GM18858 (cell line): ENCODE data around the gene GDPGP1.

ENCODE experiments used
- ATAC-seq: cut with Tn5 transposase; IDR thresholded peaks from one replicate; pipeline ENCODE4 v1.9.1; 2021; ENCODE audit not compliant: unreplicated experiment

Gene GDPGP1

DNA sequence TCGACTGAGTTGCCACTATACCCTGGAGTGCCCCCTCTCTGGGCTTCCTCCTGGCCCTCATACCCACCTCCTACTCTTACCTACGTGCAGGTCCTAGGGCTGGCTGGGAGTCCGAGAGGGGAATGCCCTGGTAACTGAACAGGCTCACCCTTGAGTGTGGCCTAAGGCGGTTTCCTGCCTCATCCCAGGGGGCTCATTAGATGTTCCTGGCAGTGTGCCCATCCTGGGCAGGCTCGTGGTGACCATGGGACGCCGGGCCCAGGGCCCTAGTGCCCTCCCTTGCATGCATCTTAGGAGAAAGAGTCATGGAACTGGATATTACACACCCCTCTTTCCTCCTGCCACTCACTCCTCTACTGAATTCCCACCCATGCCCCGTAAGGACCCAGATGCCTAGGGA is 30.1 kb upstream of the GDPGP1 start:
- no peak for ATAC-seq

- no peak for ATAC-seq
Measured at GRCh38 chr15:90205050-90205848, 28.8 kb upstream of the GDPGP1 start.

GRCh38 chr15:90205886-90206285 is 28.1 kb upstream of the GDPGP1 start:
- ATAC-seq = no peak

GRCh38 chr15:90207252-90207651 is 26.8 kb upstream of the GDPGP1 start:
- no peak for ATAC-seq

GRCh38 chr15:90208356-90208755 is 25.7 kb upstream of the GDPGP1 start:
- no peak for ATAC-seq

- ATAC-seq = peak; percentile 67
Measured at GRCh38 chr15:90209591-90209990, 24.4 kb upstream of the GDPGP1 start.

DNA sequence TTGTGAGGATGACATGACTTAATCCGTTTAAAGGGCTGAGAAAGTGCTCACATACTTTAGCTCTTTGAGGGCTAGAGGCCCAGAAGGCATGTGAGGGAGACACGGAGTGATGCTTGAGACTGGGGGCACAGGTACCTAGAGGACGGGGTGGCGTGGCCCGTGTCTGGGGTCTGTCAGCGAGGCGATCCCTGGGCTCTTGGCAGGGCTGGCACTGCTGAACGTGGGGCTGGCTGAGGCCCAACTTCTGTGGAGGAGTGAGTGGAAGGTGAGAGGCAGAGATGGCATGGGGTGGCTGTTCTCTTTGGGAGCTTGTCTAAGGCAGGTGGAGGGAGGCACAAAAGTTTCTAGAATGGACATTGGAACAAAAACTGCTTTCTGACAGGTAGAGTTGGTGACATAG is 23.4 kb upstream of the GDPGP1 start:
- ATAC-seq = no peak

GRCh38 chr15:90211009-90211408 is 23.0 kb upstream of the GDPGP1 start:
- ATAC-seq = no peak

DNA sequence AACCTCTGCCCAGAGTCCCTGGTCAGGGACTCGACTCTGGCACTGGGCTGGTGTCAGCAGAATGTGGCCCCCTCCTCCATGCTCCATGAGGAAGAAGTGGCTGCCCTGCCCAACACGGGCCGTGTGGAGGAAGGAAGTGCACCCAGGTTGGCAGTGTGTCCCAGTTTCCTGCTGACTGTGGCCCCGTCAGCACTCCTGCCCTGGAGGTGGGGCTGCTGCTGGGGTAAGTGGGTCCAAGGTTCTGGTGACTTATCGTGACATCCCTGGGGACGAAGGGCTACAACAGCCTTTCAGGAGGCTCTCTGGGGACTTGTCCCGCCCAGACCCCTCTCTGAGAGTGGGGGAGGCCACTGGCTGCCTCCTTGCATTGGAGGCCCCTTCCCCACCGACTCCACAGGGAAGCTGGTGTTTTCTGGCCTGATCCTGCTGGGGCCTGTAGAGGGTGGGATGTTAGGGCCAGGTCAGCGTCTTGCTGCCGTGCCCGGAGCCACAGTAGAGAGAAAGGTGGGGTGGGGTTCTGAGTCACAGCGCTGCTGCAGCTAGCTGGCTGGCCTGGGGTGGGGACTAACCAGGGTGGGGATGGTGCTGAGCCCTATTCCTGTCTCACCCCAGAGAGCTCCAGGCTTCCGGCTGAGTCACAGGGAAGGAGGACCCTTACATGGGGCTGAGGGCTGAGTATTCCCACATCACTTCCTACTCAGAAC is 22.4 kb upstream of the GDPGP1 start:
- no peak for ATAC-seq

- no peak for ATAC-seq
Measured at GRCh38 chr15:90212221-90213098, 21.5 kb upstream of the GDPGP1 start.

DNA sequence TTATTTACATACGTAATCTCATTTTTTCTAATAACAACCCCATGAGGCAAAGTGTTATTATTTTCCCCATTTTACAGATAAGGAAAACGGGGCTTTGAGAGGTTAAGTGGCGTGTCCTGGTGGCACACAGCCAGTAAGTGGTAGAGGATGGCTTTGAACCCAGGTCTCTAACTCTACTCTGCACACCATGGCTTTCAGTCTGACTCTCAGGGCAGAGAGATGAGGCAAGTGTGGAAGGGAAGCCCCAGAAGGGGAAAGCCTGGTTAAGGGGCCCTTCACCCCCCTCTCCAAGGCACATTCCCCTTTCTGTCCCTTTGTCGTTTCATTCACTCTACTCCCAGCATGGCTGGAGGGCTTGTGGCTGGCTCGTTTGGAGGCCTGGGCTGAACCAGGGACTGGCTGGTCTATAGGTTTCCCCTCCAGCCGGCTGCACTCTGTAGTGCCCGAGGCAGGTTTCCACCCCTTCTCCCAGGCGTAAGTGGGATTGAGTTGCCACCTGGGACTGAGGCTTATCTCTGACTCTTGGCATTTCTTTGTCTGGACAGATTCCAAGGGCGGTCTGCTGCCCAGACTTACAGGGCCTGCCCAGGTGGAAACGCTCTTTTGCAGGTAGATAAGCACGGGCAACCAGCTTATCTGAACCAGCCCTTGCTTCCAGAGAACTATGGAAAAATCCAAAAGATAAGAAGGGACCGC is 20.7 kb upstream of the GDPGP1 start:
- no peak for ATAC-seq

DNA sequence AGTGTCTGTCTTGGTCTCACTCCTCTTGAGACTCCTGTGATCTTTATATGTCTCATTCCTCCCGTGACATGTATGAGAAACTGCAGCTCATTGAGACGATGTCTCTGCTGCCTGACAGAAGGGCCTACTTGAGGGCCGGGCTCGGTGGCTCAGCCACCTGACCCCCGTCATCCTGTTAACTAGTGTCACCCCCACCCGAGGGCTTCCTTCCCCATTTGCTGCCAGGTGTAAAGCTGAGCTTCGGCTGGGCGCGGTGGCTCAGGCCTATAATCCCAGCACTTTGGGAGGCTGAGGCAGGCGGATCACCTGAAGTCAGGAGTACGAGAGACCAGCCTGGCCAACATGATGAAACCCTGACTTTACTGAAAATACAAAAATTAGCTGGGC is 20.2 kb upstream of the GDPGP1 start:
- ATAC-seq = no peak

DNA sequence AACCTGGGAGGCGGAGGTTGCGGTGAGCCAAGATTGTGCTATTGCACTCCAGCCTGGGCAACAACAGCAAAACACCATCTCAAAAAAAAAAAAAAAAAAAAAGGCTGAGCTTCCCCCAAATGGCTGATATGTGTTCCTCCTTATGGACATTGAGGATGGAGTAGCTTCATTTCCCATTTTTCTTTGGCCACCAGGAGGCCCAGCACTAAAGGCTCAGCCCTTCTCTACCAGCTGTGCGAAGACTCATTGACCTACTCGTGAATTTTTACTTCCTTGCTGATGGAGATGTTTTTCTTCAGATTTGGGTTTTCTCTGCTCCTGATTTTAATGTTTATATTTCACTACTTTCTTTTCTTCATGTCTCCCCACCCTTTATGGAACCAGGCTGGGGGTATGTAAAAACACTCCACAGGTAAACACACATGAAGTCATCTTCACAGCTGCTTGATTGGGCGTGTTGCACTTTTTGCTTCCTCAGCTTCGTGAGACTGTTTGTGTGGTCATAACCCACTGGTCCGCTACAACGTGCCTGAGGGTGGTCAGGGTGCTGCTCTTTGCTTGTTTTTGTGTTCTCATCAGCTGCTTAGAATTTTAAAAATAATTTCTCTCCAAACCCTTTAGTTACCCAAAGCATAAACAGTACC is 19.3 kb upstream of the GDPGP1 start:
- ATAC-seq = no peak

GRCh38 chr15:90217671-90218394 is 16.2 kb upstream of the GDPGP1 start:
- no peak for ATAC-seq

DNA sequence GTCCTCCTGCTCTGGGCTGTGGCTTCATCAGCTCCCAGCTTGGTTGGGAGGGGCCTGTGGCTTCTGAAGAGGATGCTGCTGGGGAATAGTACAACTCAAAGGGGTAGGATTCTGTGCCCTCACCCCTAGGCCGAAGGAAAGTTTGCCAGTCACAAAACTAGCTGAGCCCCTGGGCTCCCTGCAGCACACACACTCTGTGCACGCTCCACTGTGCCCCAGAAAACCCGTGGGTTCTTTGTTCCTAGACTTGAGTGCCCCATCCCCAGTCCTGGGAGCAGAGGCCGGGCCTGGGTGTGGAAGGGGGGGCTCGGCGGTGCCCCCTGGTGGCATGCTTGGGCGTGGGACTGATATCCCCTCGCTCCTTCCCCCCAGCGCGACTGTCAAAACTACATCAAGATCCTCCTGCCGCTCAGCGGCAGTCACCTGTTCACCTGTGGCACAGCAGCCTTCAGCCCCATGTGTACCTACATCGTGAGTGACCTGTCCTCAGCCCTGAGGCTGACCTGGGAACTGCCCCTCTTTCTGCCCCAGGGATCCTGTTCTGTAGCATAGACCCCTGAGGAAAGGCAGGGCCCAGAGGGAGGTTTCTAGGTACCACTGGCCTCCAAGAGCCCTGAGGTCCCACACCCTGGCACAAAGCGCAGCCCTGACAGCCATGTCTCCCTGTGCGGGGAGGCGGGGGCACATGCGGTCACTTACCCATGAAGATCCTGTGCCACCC is 14.4 kb upstream of the GDPGP1 start:
- no peak for ATAC-seq

- ATAC-seq = no peak
Measured at GRCh38 chr15:90221246-90221900, 12.6 kb upstream of the GDPGP1 start.

DNA sequence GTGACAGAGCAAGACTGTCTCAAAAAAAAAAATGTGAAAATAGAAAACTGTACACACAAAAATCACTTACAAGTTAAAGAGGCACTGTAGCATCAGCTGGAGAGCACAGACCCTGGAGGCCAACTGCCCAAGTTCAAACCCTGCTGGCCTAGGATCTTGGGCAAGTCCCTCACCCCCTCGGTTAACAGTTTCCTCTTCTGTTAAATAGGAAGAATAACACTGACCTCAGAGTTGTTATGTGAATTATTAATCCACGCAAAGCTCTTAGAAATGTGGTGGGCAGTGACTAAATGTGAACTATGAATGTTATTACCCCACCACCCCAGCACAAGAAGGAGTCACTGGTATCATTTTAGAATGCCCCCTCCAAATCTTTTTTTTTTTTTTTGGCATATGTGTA is 11.5 kb upstream of the GDPGP1 start:
- no peak for ATAC-seq

GRCh38 chr15:90223441-90224165 is 10.4 kb upstream of the GDPGP1 start:
- ATAC-seq = no peak
